OCI-LY1 (cell line): ENCODE measurements around the gene BCAR1.

Source experiments
- H2AFZ ChIP-seq: fragments of 200-600 bp; sonication (generic), shearing (Covaris generic); 2 replicates; pipeline ENCODE4 v1.6.0; 2014; ENCODE audit warnings: antibody characterized with exemption, mild to moderate bottlenecking, low read length
- H3F3A ChIP-seq: fragments of 200-600 bp; sonication (generic), shearing (Covaris generic); 2 replicates; pipeline ENCODE4 v1.6.0; 2014; ENCODE audit warnings: mild to moderate bottlenecking, antibody characterized with exemption, low read length, moderate library complexity; ENCODE audit not compliant: insufficient read depth
- H3K27ac ChIP-seq: fragments of 200-600 bp; sonication (generic); 2 replicates; pipeline ENCODE4 v1.5.1; 2014; ENCODE audit warnings: low read length, mixed run types, mild to moderate bottlenecking, low read depth; ENCODE audit not compliant: poor library complexity, severe bottlenecking
- H3K27me3 ChIP-seq: fragments of 200-600 bp; sonication (generic); 2 replicates; pipeline ENCODE4 v1.6.0; 2014; ENCODE audit warnings: antibody characterized with exemption, mild to moderate bottlenecking, low read length, moderate library complexity; ENCODE audit not compliant: insufficient read depth
- H3K36me3 ChIP-seq: fragments of 200-600 bp; sonication (generic); 2 replicates; pipeline ENCODE4 v1.6.1; 2014; ENCODE audit warnings: mild to moderate bottlenecking, antibody characterized with exemption, low read length, moderate library complexity, mixed read lengths; ENCODE audit not compliant: insufficient read depth
- H3K4me1 ChIP-seq: fragments of 200-600 bp; sonication (generic); 2 replicates; pipeline ENCODE4 v1.5.1; 2014; ENCODE audit warnings: mild to moderate bottlenecking, low read length, moderate library complexity; ENCODE audit not compliant: insufficient read depth, severe bottlenecking
- H3K4me2 ChIP-seq: fragments of 200-600 bp; sonication (generic), shearing (Covaris generic); 2 replicates; pipeline ENCODE4 v1.6.1; 2014; ENCODE audit warnings: low read length
- H3K4me3 ChIP-seq: fragments of 200-600 bp; sonication (generic); 2 replicates; pipeline ENCODE4 v1.5.1; 2014; ENCODE audit warnings: low read length, low read depth, mild to moderate bottlenecking, mixed read lengths; ENCODE audit not compliant: poor library complexity, severe bottlenecking
- H3K79me2 ChIP-seq: fragments of 200-600 bp; shearing (Covaris generic); 2 replicates; pipeline ENCODE4 v1.6.1; 2016; ENCODE audit warnings: mixed run types, low read length, mixed read lengths; ENCODE audit not compliant: insufficient read depth
- H3K9ac ChIP-seq: fragments of 200-600 bp; sonication (generic), shearing (Covaris generic); 2 replicates; pipeline ENCODE4 v1.6.1; 2014; ENCODE audit warnings: mild to moderate bottlenecking, low read length, mixed read lengths
- H3K9me2 ChIP-seq: fragments of 200-600 bp; sonication (generic), shearing (Covaris generic); 2 replicates; pipeline ENCODE4 v1.6.1; 2014; ENCODE audit warnings: low read depth, mild to moderate bottlenecking, low read length, mixed read lengths
- H3K9me3 ChIP-seq: fragments of 200-600 bp; shearing (Covaris generic); 2 replicates; pipeline ENCODE4 v1.6.1; 2014; ENCODE audit warnings: low read length, mixed read lengths
- H4K20me1 ChIP-seq: fragments of 200-600 bp; sonication (generic), shearing (Covaris generic); 2 replicates; pipeline ENCODE4 v1.6.0; 2016; ENCODE audit warnings: mild to moderate bottlenecking, low read length; ENCODE audit not compliant: insufficient read depth
- EZH2 ChIP-seq: fragments of 200-600 bp; sonication (generic), shearing (Covaris generic); IDR thresholded peaks from 2 replicates; pipeline ENCODE4 v1.8.0; 2017; ENCODE audit warnings: borderline replicate concordance, mixed run types, mild to moderate bottlenecking, antibody characterized with exemption, low read length, moderate library complexity, mixed read lengths
- TF ChIP-seq, protein P1 (sequence below): fragments of 200-600 bp; sonication (generic), shearing (Covaris generic); IDR thresholded peaks from 2 replicates; pipeline ENCODE4 v1.5.1; 2017; ENCODE audit warnings: mild to moderate bottlenecking, antibody characterized with exemption, low read length, moderate library complexity, mixed read lengths

BCAR1 gene

DNA sequence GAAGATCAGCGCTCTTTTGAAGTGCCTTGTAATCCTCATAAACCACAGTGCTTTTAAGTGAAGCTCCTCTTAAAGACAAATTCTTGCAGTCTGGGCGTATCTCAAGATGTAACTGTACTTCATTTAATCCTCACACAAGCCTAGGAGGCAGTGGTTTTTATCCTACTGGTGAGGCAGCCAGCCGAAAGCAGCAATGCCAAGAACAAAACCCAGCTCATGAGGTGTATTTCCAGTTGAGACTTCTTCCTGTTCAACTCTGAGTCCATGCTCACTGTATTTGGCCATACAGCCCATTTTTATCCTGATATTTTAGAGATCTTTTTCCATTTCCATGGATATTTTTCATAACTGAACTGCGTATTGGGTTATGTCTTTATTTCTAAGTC, 58.2 kb downstream of the BCAR1 start:
- no peak overlapping the region for H3K9ac ChIP-seq
- no peaks in the 10 kb centered on the region for H4K20me1 ChIP-seq
- no peak overlapping the region for H3K4me2 ChIP-seq
- no peak overlapping the region for H3K27ac ChIP-seq
- no peaks in the 10 kb centered on the region for H3K4me1 ChIP-seq
- no peaks in the 10 kb centered on the region for H3K36me3 ChIP-seq
- H3K4me3 ChIP-seq, result no peak overlapping the region
- no peaks in the 10 kb centered on the region for H3K9me3 ChIP-seq
- H3F3A ChIP-seq, result no peaks in the 10 kb centered on the region
- TF ChIP-seq, protein P1, sequence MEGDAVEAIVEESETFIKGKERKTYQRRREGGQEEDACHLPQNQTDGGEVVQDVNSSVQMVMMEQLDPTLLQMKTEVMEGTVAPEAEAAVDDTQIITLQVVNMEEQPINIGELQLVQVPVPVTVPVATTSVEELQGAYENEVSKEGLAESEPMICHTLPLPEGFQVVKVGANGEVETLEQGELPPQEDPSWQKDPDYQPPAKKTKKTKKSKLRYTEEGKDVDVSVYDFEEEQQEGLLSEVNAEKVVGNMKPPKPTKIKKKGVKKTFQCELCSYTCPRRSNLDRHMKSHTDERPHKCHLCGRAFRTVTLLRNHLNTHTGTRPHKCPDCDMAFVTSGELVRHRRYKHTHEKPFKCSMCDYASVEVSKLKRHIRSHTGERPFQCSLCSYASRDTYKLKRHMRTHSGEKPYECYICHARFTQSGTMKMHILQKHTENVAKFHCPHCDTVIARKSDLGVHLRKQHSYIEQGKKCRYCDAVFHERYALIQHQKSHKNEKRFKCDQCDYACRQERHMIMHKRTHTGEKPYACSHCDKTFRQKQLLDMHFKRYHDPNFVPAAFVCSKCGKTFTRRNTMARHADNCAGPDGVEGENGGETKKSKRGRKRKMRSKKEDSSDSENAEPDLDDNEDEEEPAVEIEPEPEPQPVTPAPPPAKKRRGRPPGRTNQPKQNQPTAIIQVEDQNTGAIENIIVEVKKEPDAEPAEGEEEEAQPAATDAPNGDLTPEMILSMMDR, result no peak
- no peak for TF ChIP-seq EZH2
- peaks cover 8% of the 10 kb centered on the region; the same call in 1 of the 2 replicates for H3K27me3 ChIP-seq
- no peaks in the 10 kb centered on the region for H3K79me2 ChIP-seq
- H2AFZ ChIP-seq, result no peak overlapping the region
- no peaks in the 10 kb centered on the region for H3K9me2 ChIP-seq

DNA sequence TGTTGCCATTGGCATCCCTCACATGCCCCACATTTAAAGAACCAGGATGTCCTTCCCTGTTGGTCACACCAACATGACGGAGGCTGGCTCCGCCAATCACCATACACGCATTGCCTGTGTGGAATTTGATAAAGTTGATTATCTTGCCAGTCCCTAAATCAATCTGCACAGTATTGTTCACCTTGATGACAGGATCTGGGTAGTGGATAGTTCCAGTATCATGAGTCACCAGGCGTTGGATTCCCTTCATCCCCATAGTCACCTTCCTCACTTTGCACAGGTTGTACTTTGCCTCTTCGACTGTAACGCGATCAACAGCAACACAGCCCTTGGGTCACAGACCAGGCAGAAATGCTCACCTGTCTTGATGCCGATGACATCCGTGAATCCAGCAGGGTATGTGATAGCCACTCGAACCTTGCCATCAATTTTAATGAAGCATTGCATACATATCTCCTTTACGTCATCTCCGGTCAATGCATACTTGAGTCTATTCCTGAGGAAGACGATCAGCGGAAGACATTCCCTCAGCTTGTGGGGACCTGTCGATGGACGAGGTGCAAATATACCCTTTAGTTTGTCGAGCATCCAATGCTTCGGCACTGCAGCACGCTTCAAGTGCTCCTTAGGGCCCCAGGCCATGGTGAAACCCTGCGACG, 58.7 kb downstream of the BCAR1 start:
- peaks cover 8% of the 10 kb centered on the region; the same call in 1 of the 2 replicates for H3K27me3 ChIP-seq

DNA sequence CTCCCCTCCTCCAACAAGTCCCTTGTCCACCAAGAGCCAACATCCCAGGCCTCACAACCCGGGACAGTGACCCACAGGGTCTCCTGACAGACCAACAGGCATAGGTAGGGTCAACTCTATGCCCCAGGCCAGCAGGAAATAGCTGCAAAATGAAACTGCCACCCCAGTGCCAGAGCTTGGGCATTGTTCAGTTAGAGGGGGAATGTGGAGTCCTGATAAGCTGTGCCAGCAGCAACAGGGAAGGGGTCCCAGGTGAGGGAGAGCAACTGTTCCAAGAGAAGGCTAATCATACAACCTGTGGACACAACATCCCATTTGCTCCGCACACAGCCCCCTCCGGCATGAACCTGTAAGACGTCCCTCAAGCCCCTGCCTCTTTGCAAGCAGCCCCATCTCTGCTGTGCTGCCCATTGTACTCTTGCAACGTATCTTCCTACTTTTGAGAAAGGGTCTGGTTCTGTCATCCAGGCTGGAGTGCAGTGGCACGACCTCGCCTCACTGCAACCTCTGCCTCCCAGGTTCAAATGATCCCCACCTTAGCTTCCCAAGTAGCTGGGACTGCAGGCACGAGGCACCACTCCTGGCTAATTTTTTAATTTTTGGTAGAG, 61.7 kb downstream of the BCAR1 start:
- no peaks in the 10 kb centered on the region for H3K4me1 ChIP-seq
- H3K9ac ChIP-seq, result no peak overlapping the region
- no peaks in the 10 kb centered on the region for H4K20me1 ChIP-seq
- H3K79me2 ChIP-seq, result no peaks in the 10 kb centered on the region
- H3K4me3 ChIP-seq, result no peak overlapping the region
- peaks cover 4% of the 10 kb centered on the region; the same call in 1 of the 2 replicates for H3K27me3 ChIP-seq
- no peaks in the 10 kb centered on the region for H3K9me3 ChIP-seq
- H3F3A ChIP-seq, result no peaks in the 10 kb centered on the region
- H3K27ac ChIP-seq, result no peak overlapping the region
- no peak overlapping the region for H3K4me2 ChIP-seq
- H3K36me3 ChIP-seq, result no peaks in the 10 kb centered on the region
- no peak overlapping the region for H2AFZ ChIP-seq
- no peaks in the 10 kb centered on the region for H3K9me2 ChIP-seq
- no peak for TF ChIP-seq EZH2
- TF ChIP-seq, protein P1, result no peak

More for the DNA sequence above, 58.7 kb downstream of the BCAR1 start:
- H3K4me3 ChIP-seq, result no peak overlapping the region
- H3K4me1 ChIP-seq, result no peaks in the 10 kb centered on the region
- no peaks in the 10 kb centered on the region for H3K36me3 ChIP-seq
- no peaks in the 10 kb centered on the region for H3K79me2 ChIP-seq
- H3K9me2 ChIP-seq, result no peaks in the 10 kb centered on the region
- H3K9ac ChIP-seq, result no peak overlapping the region
- H3F3A ChIP-seq, result no peaks in the 10 kb centered on the region
- no peak overlapping the region for H2AFZ ChIP-seq
- H3K9me3 ChIP-seq, result no peaks in the 10 kb centered on the region
- H3K27ac ChIP-seq, result no peak overlapping the region
- H3K4me2 ChIP-seq, result no peak overlapping the region
- H4K20me1 ChIP-seq, result no peaks in the 10 kb centered on the region
- TF ChIP-seq, protein P1, result no peak
- no peak for TF ChIP-seq EZH2
